Activated naive CD4-positive, alpha-beta T cell treated with anti-CD3 and anti-CD28 coated beads, Interleukin-2, amount 10 ng/mL, durations not matched to agents 5 hours and 36 hours (primary cell): Measurements from ENCODE around the gene ZNF81. TPM values are rescaled to one million over a fixed set of nuclear protein-coding genes. Genes with fewer than 3 reads are reported as not detected.

ENCODE experiments used
- total RNA-seq, 2 experiments: library from RNA; stranded (reverse); gene quantifications; one replicate each; pipeline ENCODE4 v1.2.3, GENCODE V29; 2021

ZNF81 gene
- 10 to 100 TPM in 1 of 2 experiments, 1 to 10 TPM in 1; 9.3 to 10.5 TPM for total RNA-seq

GRCh38 chrX:47836164-47837072 is at the start of gene ZNF81:
TSS of gene ZNF81 (plus strand) at chrX:47836902. CDS start at chrX:47846268, 9,366 bp downstream.

Other genes starting within 250 kb of the ZNF81 start
- under 1 TPM; 0.72 to 0.88 TPM for gene SYN1, start 217.0 kb upstream of the ZNF81 start, total RNA-seq
- gene CFP, start 207.0 kb upstream of the ZNF81 start, total RNA-seq: 10 to 100 TPM; 42.3 to 47.5 TPM
- gene ELK1, start 186.3 kb upstream of the ZNF81 start, total RNA-seq: 10 to 100 TPM; 59.8 to 63.6 TPM
- gene UXT, start 177.7 kb upstream of the ZNF81 start, total RNA-seq: 100 to 1,000 TPM; 206 to 222 TPM
- 10 to 100 TPM; 11.1 to 12.5 TPM for gene ZNF182, start 167.1 kb downstream of the ZNF81 start, total RNA-seq
- gene SPACA5, start 170.1 kb downstream of the ZNF81 start, total RNA-seq: not detected
- gene ZNF630, start 234.7 kb downstream of the ZNF81 start, total RNA-seq: 1 to 10 TPM; 1.2 to 1.3 TPM